ENCODE measurements around the gene GPR152. TPM values are rescaled to one million over a fixed set of nuclear protein-coding genes. Genes with fewer than 3 reads are reported as not detected.

The GPR152 gene
- total RNA-seq, 2 experiments from 2014 or later: not detected

DNA sequence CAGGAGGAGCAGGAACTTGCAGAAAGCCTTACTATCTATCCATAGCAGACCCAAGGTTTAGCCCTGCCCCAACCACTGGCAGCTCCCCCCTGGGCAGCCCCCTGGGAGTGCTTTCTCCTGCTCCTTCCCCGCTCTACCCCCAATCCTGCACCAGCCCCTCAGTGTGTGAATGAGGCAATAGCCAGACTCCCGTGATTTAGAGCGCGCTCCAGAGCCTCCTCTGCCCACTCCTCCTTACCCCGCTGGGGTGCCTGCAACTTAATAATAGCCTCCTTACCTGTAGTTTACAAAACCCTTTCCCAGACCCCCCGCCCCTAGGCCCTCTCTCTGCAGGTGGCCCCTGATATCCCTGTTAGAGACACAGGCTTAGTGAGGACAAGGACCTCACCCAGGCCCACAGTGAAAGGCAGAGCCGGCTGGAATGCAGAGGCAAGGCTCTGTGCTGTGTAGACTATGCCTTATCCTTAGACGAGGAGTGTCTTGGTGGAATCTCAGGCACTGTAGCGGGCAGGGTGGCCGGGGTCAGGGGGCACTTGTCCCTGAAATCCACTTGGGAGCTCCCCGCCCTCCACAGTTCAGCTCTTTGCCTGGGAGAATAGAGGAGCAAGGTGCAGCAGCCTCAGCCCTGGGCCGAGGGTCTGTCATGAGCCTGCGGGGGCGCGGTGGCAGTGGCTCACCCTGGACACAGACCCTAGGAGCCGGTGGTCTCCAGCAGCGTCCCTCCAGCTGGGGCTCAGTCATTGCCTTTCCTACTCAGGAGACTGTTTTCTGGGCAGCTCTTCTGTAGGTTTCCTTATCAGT is 41.3 kb downstream of the GPR152 start:
- Mint-ChIP-seq H3K9me3 (ENCODE audit: low read depth) (no peaks in the 10 kb centered on the region), H3K4me1 (peaks cover 70% of the 10 kb centered on the region), H3K27me3 (peaks cover 3% of the 10 kb centered on the region), H3K36me3 (peaks cover 32% of the 10 kb centered on the region), H3K27ac (no peak overlapping the region), H3K4me3 (no peak overlapping the region)
- DNase-seq (no peak), ATAC-seq (no peak)
- CTCF ChIA-PET: interaction anchor here (0.6 to 3.4 kb wide), 7 partner anchors 9 to 149 kb away, joined by 3 to 12 read pairs (median 3); partner anchors contain the start of genes PPP1CA and PTPRCAP

DNA sequence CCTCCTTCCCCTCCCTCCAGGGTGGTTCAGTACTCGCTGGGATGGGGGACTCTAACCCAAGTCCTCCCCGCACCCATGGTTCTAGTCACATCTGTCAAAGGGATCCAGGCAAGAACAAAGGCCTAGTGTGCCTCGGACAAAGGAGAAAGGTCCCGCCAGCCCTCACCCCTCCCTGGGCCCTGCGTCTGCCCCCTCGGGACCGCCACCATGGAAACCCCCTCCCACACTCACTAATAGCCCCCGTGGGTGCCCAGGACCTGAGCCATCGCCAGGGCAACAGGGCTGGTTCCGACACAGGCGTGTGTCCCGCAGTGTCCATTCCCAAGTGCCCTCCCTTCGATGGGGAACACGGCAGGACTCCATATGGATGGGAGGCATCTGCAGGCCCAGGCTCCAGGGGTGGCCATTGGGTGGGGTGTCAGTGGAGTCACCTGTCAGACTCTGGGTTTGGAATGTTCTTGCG is 42.1 kb downstream of the GPR152 start:
- no peak for DNase-seq
- Mint-ChIP-seq H3K4me1 (peaks cover 72% of the 10 kb centered on the region), H3K27me3 (no peaks in the 10 kb centered on the region), H3K27ac (peak overlapping the region; percentile 66), H3K4me3 (peak overlapping the region; percentile 75), H3K36me3 (peaks cover 38% of the 10 kb centered on the region), H3K9me3 (ENCODE audit: low read depth) (no peaks in the 10 kb centered on the region)
- CTCF ChIA-PET: no interaction called here
- no peak for ATAC-seq

DNA sequence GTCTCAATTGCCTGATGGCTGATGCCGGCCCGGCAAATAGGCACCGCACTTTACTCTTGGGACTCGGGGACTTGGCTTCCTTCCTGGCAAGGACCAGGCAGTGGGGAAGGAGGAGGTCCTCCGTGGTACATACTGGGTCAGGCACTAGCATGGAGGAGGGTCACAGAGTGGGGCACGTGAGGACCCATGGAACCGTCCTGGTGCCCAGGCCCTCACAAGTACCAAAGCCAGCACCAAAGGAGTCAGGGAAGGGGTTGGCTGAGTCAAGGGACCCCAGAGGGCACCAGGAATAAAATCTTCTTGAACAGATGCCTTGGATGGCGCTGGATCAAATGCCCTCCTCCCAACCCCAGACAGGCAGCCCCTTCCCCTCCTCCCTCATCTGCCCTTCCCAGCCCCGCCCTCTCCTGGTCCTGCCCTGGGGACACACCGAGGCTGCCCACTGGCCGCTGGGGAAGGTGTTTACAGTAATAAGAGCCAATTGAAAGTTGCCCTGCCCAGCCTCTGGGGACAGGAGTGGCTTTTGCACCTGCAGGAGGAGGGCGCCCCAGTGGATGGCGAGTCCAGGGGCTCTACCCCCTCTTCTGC is 42.7 kb downstream of the GPR152 start:
- H3K27me3 Mint-ChIP-seq: no peaks in the 10 kb centered on the region
- H3K9me3 Mint-ChIP-seq (ENCODE audit: low read depth): no peaks in the 10 kb centered on the region
- peaks cover 43% of the 10 kb centered on the region for H3K36me3 Mint-ChIP-seq
- no peak for DNase-seq
- peak overlapping the region; percentile 75 for H3K4me3 Mint-ChIP-seq
- no peak for ATAC-seq
- H3K4me1 Mint-ChIP-seq: peaks cover 72% of the 10 kb centered on the region
- peak overlapping the region; percentile 92 for H3K27ac Mint-ChIP-seq
- CTCF ChIA-PET: interaction anchor here (1.0 to 3.5 kb wide), 3 partner anchors 9 to 28 kb away, joined by 3 to 34 read pairs (median 32); partner anchors contain the start of gene PTPRCAP

DNA sequence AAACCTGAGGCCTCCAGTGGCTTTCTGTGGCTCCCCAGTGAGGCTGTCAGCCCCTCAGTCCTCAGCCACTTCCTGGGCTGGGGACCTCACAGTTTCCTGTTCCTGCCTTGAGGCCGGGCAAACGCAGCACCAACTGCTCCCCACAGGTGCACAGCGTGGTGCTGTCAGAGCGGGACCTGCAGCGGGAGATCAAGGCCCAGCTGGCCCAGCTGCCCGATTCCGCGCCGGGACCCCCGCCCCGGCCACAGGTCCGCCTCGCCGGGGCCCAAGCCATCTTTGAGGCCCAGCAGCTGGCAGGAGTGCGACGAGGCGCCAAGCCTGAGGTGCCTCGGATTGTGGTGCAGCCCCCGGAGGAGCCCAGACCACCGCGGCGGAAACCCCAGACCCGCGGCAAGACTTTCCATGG is 43.3 kb downstream of the GPR152 start:
- no peaks in the 10 kb centered on the region for H3K27me3 Mint-ChIP-seq

DNA sequence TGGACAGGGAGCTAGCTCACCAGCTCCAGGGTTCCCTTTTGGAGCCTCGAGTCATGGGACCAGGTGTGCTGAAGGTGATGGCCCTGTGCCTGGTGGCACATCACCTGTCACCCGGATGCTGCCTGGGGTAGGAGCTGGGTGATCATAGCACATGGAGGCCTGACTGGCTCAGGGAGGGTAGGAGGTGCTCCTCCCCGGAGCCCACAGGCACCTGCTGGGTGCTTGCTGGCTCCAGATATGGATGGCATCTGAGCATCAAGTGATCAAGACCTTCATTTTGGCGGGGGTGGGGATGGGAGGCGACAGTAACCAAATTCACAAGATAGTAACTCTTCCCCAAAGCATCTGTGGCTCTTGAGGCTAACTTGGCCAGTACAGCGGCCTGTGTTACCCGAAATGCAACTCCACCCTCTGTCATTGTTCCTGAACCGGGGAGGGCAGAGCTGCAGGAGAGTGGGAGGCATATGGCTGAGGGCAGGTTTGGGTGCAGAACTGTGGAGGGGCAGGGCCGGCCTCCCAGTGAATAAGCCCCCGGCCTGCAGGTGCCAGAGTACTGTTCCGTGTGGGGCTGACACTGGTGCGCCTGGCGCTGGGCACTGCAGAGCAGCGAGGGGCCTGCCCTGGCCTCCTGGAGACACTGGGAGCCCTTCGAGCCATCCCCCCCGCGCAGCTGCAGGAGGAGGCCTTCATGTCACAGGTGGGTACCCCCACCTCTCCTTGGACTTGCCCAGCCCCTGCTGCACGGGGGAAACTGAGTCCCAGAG is 43.9 kb downstream of the GPR152 start:
- peak; percentile 80 for DNase-seq
- peak overlapping the region; percentile 86 for H3K27ac Mint-ChIP-seq

More for the DNA sequence above, 43.3 kb downstream of the GPR152 start:
- peaks cover 49% of the 10 kb centered on the region for H3K36me3 Mint-ChIP-seq
- H3K4me3 Mint-ChIP-seq: peak overlapping the region; percentile 90
- peak overlapping the region; percentile 92 for H3K27ac Mint-ChIP-seq
- ATAC-seq (peak; percentile 67), DNase-seq (peak; percentile 95)
- H3K4me1 Mint-ChIP-seq: peaks cover 72% of the 10 kb centered on the region
- H3K9me3 Mint-ChIP-seq (ENCODE audit: low read depth): no peaks in the 10 kb centered on the region
- CTCF ChIA-PET: interaction anchor here (1.0 to 3.5 kb wide), 8 partner anchors 10 to 96 kb away, joined by 3 to 34 read pairs (median 4); partner anchors contain the start of genes PITPNM1, PTPRCAP, RPS6KB2 and TMEM134

DNA sequence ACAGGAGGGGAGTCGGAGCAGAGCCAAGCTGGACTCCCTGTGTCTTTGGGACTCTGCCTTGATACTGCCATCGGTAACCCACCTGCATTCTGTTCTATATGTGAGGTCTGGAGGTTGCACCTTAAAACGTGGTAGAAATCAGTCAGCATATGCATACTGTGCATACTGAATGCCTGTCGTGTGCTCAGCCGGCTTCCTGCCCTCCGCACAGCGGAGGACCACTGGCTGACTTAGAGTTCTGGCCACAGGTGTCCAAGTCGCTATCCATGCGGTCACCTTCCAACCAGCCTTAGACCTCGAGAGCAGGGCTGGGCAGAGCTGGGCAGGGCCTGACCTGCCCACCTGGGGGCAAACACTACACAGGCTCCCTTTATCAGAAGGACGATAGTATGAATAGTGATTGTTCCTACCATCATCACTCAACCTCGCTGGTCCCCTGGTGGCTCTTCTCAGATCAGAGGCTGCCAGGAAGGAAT is 44.8 kb downstream of the GPR152 start:
- peaks cover 75% of the 10 kb centered on the region for H3K4me1 Mint-ChIP-seq
- H3K27ac Mint-ChIP-seq: peak overlapping the region; percentile 86
- DNase-seq: no peak
- peak; percentile 17 for ATAC-seq
- no peaks in the 10 kb centered on the region for H3K9me3 Mint-ChIP-seq (ENCODE audit: low read depth)
- H3K4me3 Mint-ChIP-seq: peak overlapping the region; percentile 90
- CTCF ChIA-PET: interaction anchor here (0.9 to 3.5 kb wide), 8 partner anchors 11 to 98 kb away, joined by 3 to 34 read pairs (median 4); partner anchors contain the start of genes PITPNM1, PTPRCAP and RPS6KB2
- peaks cover 50% of the 10 kb centered on the region for H3K36me3 Mint-ChIP-seq
- no peaks in the 10 kb centered on the region for H3K27me3 Mint-ChIP-seq

More for the DNA sequence above, 43.9 kb downstream of the GPR152 start:
- Mint-ChIP-seq H3K4me3 (peak overlapping the region; percentile 90), H3K4me1 (peaks cover 73% of the 10 kb centered on the region), H3K27me3 (no peaks in the 10 kb centered on the region), H3K9me3 (ENCODE audit: low read depth) (no peaks in the 10 kb centered on the region), H3K36me3 (peaks cover 50% of the 10 kb centered on the region)
- peak; percentile 34 for ATAC-seq
- CTCF ChIA-PET: interaction anchor here (1.0 to 3.5 kb wide), 8 partner anchors 10 to 96 kb away, joined by 3 to 34 read pairs (median 4); partner anchors contain the start of genes PITPNM1, PTPRCAP, RPS6KB2 and TMEM134

DNA sequence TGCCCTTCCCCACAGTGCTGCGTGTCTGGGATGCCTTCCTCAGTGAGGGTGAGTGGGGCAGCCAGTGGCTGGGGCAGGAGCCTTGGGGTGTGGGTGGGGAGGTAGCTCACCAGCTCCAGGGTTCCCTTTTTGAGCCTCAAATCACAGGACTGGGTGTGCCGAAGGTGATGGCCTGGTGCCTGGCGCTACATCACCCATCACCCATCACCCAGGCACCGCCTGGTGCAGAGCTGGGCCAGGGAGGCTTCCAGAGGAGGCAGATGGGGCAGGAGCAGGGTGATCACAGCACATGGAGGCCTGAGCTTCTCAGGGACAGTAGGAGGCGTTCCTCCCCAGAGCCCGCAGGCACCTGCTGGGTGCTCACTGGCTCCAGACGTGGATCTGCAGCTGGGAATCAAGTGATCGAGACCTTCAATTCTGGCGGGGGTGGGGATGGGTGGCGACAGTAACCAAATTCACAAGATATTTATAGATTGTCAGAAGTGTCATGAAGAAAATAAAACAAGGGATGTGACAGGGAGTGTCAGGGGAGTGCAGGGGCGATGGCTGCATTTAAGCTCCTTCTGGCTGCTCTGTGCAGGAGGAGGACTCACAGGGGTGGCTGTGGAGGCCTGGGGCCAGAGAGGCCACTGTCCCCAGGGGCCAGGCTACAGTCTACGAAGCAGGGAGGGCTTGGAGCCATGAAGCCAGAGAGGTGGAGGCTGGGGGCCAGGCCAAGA is 45.4 kb downstream of the GPR152 start:
- H3K4me1 Mint-ChIP-seq: peaks cover 74% of the 10 kb centered on the region
- ATAC-seq (no peak), DNase-seq (no peak)
- H3K27ac Mint-ChIP-seq: peak overlapping the region; percentile 86
- peak overlapping the region; percentile 90 for H3K4me3 Mint-ChIP-seq
- peaks cover 50% of the 10 kb centered on the region for H3K36me3 Mint-ChIP-seq
- H3K9me3 Mint-ChIP-seq (ENCODE audit: low read depth): no peaks in the 10 kb centered on the region
- no peaks in the 10 kb centered on the region for H3K27me3 Mint-ChIP-seq
- CTCF ChIA-PET: interaction anchor here (0.6 to 3.5 kb wide), 10 partner anchors 10 to 116 kb away, joined by 3 to 34 read pairs (median 4); partner anchors contain the start of genes PITPNM1, PTPRCAP and RPS6KB2

DNA sequence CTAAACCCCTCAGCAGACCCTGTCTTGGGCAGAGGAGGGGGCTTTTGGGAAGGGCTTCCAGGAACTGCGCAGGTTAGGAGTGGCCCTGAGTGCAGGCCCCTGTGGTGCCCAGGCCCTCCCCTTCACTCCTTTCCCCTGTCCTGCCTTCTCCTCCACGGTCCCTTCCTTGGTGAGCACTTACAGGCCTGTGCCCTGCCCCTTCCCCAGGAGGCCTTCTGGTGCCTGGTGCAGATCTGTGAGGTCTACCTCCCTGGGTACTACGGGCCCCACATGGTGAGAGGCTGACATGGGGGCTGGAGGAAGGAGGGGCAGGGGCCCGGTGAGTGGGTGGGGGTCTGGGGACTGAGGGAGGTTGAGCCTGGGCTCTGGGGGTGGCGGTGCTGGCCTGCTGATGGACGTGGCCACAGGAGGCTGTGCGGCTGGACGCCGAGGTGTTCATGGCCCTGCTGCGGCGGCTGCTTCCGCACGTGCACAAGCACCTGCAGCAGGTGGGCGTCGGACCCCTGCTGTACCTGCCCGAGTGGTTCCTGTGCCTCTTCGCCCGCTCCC is 46.0 kb downstream of the GPR152 start:
- H3K36me3 Mint-ChIP-seq: peaks cover 50% of the 10 kb centered on the region
- peak overlapping the region; percentile 86 for H3K27ac Mint-ChIP-seq
- no peak for ATAC-seq
- peaks cover 71% of the 10 kb centered on the region for H3K4me1 Mint-ChIP-seq
- DNase-seq: no peak
- no peaks in the 10 kb centered on the region for H3K9me3 Mint-ChIP-seq (ENCODE audit: low read depth)
- H3K27me3 Mint-ChIP-seq: no peaks in the 10 kb centered on the region
- CTCF ChIA-PET: interaction anchor here (0.9 to 3.5 kb wide), 8 partner anchors 9 to 99 kb away, joined by 3 to 34 read pairs (median 4); partner anchors contain the start of genes PITPNM1, PTPRCAP and RPS6KB2
- H3K4me3 Mint-ChIP-seq: peak overlapping the region; percentile 90

DNA sequence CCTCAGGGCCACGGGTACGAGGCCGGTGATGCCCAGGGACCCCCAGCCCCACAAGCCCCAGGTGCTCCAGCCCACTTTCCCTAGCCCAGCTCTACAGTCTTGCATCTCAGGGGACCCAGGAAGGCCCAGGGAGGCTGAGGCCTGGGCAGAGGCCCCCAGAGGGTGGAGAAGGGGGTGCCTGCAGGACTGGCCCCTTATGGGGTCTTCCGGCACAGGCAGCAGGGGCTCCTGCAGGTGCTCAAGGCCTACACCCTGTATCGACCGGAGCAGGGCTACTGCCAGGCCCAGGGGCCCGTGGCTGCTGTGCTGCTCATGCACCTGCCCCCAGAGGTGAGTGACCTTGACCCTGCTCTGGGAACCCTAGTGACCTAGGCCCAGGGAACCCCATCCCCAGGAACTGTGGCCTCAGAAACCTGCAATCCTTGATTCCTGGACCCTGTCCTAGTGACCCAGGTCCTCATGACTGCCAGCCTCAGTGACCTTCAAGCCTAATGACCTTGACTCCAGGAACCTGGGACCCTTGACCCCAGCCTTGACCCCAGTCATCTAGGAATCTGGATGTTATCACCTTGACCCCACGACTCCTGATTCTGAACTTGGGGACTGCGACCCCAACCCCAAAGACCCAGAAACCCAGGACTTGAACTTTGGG is 46.7 kb downstream of the GPR152 start:
- CTCF ChIA-PET: interaction anchor here (1.2 to 5.8 kb wide), 7 partner anchors 10 to 99 kb away, joined by 3 to 96 read pairs (median 23); partner anchors contain the start of genes CARNS1, PITPNM1, POLD4 and PTPRCAP
- Mint-ChIP-seq H3K4me1 (peaks cover 64% of the 10 kb centered on the region), H3K36me3 (peaks cover 53% of the 10 kb centered on the region)

DNA sequence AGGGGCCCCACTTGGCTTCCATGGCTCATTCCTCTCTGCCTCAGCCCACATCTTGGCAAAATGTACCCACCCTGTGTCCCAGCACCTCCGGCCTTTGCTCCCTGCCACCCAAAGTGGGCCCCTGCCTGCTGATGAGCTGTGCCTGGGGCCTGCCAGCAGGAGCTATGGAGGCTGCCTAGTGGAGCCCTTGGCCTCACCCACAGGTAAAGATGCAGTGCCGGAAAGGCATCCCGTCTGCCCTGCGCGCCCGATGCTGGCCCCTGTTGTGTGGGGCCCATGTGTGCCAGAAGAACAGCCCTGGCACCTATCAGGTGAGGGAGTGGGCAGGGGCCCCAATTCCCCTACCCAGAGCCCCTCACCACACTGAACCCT is 47.3 kb downstream of the GPR152 start:
- peak overlapping the region; percentile 86 for H3K27ac Mint-ChIP-seq
- H3K36me3 Mint-ChIP-seq: peaks cover 55% of the 10 kb centered on the region
- no peaks in the 10 kb centered on the region for H3K27me3 Mint-ChIP-seq
- DNase-seq (no peak), ATAC-seq (no peak)
- H3K4me1 Mint-ChIP-seq: peaks cover 63% of the 10 kb centered on the region
- H3K4me3 Mint-ChIP-seq: peak overlapping the region; percentile 90
- no peaks in the 10 kb centered on the region for H3K9me3 Mint-ChIP-seq (ENCODE audit: low read depth)
- CTCF ChIA-PET: interaction anchor here (1.2 to 5.8 kb wide), 7 partner anchors 9 to 100 kb away, joined by 3 to 96 read pairs (median 23); partner anchors contain the start of genes CARNS1, PITPNM1, POLD4 and PTPRCAP

More for the DNA sequence above, 46.7 kb downstream of the GPR152 start:
- no peak for DNase-seq
- H3K4me3 Mint-ChIP-seq: peak overlapping the region; percentile 90
- ATAC-seq: no peak
- H3K27ac Mint-ChIP-seq: peak overlapping the region; percentile 86
- no peaks in the 10 kb centered on the region for H3K27me3 Mint-ChIP-seq
- H3K9me3 Mint-ChIP-seq (ENCODE audit: low read depth): no peaks in the 10 kb centered on the region

DNA sequence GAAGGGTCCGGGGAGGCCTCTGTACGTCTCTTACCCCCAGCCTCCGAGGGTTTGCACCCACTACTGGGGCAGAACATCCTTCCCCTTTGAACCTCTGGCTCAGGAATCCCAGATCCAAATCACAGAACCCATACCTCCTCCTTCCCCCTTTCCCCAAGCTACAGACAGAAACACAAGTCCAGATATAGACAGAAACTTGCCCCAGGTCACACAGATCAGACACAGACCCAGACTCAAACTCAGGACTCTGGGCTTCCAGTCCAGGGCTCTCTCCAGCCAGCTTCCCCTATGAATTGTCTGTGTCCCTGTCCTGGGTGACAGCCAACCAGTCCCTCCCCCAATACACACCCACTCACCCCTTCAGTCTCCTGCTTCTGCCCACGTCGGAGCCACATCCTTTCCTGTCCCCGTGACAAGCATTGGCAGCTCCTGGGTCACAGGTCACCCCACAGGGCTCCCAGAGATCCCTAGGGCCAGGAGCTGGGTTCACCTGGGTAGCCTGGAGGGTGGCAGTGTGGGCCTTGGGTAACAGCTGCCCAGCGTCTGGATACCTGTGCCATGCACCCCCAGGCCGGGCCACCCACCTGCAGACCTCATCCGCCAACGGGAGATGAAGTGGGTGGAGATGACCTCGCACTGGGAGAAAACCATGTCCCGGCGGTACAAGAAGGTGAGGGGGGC is 47.9 kb downstream of the GPR152 start:
- H3K4me1 Mint-ChIP-seq: peaks cover 62% of the 10 kb centered on the region
- peak; percentile 85 for DNase-seq
- no peaks in the 10 kb centered on the region for H3K27me3 Mint-ChIP-seq
- no peak for ATAC-seq
- no peaks in the 10 kb centered on the region for H3K9me3 Mint-ChIP-seq (ENCODE audit: low read depth)
- H3K4me3 Mint-ChIP-seq: peak overlapping the region; percentile 90
- CTCF ChIA-PET: interaction anchor here (1.2 to 5.8 kb wide), 11 partner anchors 9 to 100 kb away, joined by 3 to 96 read pairs (median 7); partner anchors contain the start of genes CARNS1, PITPNM1, POLD4 and PTPRCAP
- H3K36me3 Mint-ChIP-seq: peaks cover 53% of the 10 kb centered on the region
- peak overlapping the region; percentile 86 for H3K27ac Mint-ChIP-seq

All from activated CD8-positive, alpha-beta memory T cell treated with anti-CD3 and anti-CD28 coated beads, Interleukin-2, amount 10 ng/mL, durations not matched to agents 7 days and 5 days (primary cell).